K562 (cell line): ENCODE measurements around the gene RGN.

ENCODE experiments used
- ELF1 ChIP-seq: fragments of 200-800 bp; sonication (Bioruptor generic); IDR thresholded peaks from 2 replicates; pipeline ENCODE4 v1.6.1; 2016; ENCODE audit warnings: missing genetic modification characterization, missing compliant biosample characterization
- MAX ChIP-seq: sonication (generic); formaldehyde crosslinking; IDR thresholded peaks from 2 replicates; pipeline ENCODE4 v1.9.0; 2022; ENCODE audit warnings: mild to moderate bottlenecking, missing genetic modification reagents
- NRF1 ChIP-seq, 2 experiments: fragments of 450-650 bp; IDR thresholded peaks in 1 of 2; conservative IDR thresholded peaks in 1 of 2; 2 replicates each; pipeline ENCODE4 v1.6.1; 2014; ENCODE audit warnings: mild to moderate bottlenecking in 2 of 2
- RBBP5 ChIP-seq: fragments of 200-600 bp; sonication (generic); IDR thresholded peaks from 2 replicates; pipeline ENCODE4 v1.6.1; 2012; ENCODE audit warnings: borderline replicate concordance, mild to moderate bottlenecking, low read length, control low read depth, inconsistent platforms; ENCODE audit not compliant: insufficient read depth, poor library complexity, severe bottlenecking
- TAF1 ChIP-seq: IDR thresholded peaks from 2 replicates; pipeline ENCODE4 v1.6.1; 2011; ENCODE audit warnings: mild to moderate bottlenecking, low read length, moderate library complexity; ENCODE audit not compliant: insufficient read depth, control insufficient read depth, severe bottlenecking; ENCODE audit errors: extremely low read depth
- TEAD4 ChIP-seq, 2 experiments: sonication (generic) in 1 of 2; formaldehyde crosslinking in 1 of 2; IDR thresholded peaks; 2 replicates each; pipeline versions ENCODE4 v1.6.1 to v1.8.0; 2012 to 2022; ENCODE audit warnings: borderline replicate concordance in 1 of 2, inconsistent platforms in 1 of 2, low read length in 1 of 2, mild to moderate bottlenecking in 1 of 2, missing genetic modification reagents in 1 of 2
- U2AF2 ChIP-seq: fragments of 200-400 bp; formaldehyde crosslinking; optimal IDR thresholded peaks from 2 replicates; pipeline ENCODE3; 2017; ENCODE audit warnings: low read depth, mild to moderate bottlenecking, low read length

- TF ChIP-seq RBBP5 = no peak
- TF ChIP-seq ELF1 (tag) = no peak
- no peak for TF ChIP-seq U2AF2
- no peak for TF ChIP-seq NRF1 (conservative IDR thresholded peaks at IDR 0.05 in 1 of 2, IDR thresholded peaks at IDR 0.05 in 1 of 2)
- TF ChIP-seq MAX = no peak
- no peak for TF ChIP-seq TEAD4 (IDR thresholded peaks at IDR 0.05; ENCODE audit: low read length)
- TF ChIP-seq TEAD4 (CRISPR knock-in tag; IDR thresholded peaks at IDR 0.05; ENCODE audit: borderline replicate concordance) = no peak
- no peak for TF ChIP-seq TAF1
These were observed 9.5 kb upstream of the RGN start for GRCh38 chrX:47068720-47069119.
